Endodermal cell (in vitro differentiated cells): ENCODE results near the gene ADORA1. TPM values are rescaled to one million over a fixed set of nuclear protein-coding genes. Genes with fewer than 3 reads are reported as not detected.

Source experiments
- DNase-seq: peaks from one replicate; pipeline ENCODE4 v3.0.0-alpha.2; 2017
- H3K27ac ChIP-seq: 2 replicates; pipeline ENCODE4 v1.5.1; 2013; ENCODE audit warnings: mild to moderate bottlenecking, low read depth, low read length, moderate library complexity
- H3K27me3 ChIP-seq: 2 replicates; pipeline ENCODE4 v1.6.1; 2013; ENCODE audit warnings: mild to moderate bottlenecking, low read length, moderate library complexity; ENCODE audit not compliant: insufficient read depth, control insufficient read depth, poor library complexity, severe bottlenecking
- H3K36me3 ChIP-seq: 2 replicates; pipeline ENCODE4 v1.7.0; 2013; ENCODE audit warnings: mild to moderate bottlenecking, low read length, moderate library complexity; ENCODE audit not compliant: control insufficient read depth, insufficient read depth
- H3K4me1 ChIP-seq: one replicate; pipeline ENCODE4 v1.7.0; 2013; ENCODE audit warnings: low read length; ENCODE audit not compliant: control insufficient read depth, insufficient read depth
- H3K4me3 ChIP-seq: 2 replicates; pipeline ENCODE4 v1.5.1; 2013; ENCODE audit warnings: mild to moderate bottlenecking, low read length, moderate library complexity
- H3K9ac ChIP-seq: 2 replicates; pipeline ENCODE4 v1.6.1; 2013; ENCODE audit warnings: mild to moderate bottlenecking, low read length, moderate library complexity; ENCODE audit not compliant: poor library complexity, severe bottlenecking; ENCODE audit errors: extremely low read depth
- H3K9me3 ChIP-seq: 2 replicates; pipeline ENCODE4 v1.6.1; 2013; ENCODE audit warnings: mild to moderate bottlenecking, low read length, moderate library complexity; ENCODE audit not compliant: control insufficient read depth
- H3K27ac Mint-ChIP-seq: 2 replicates; pipeline ENCODE4 v1.8.0; 2020; ENCODE audit warnings: mixed read lengths
- H3K27me3 Mint-ChIP-seq: 2 replicates; pipeline ENCODE4 v1.8.0; 2021; ENCODE audit warnings: mild to moderate bottlenecking, mixed read lengths; ENCODE audit not compliant: insufficient read depth
- H3K36me3 Mint-ChIP-seq: 2 replicates; pipeline ENCODE4 v1.8.0; 2020; ENCODE audit warnings: low read depth, mixed read lengths
- H3K4me1 Mint-ChIP-seq: 2 replicates; pipeline ENCODE4 v1.8.0; 2020; ENCODE audit warnings: mixed read lengths
- H3K4me3 Mint-ChIP-seq: 2 replicates; pipeline ENCODE4 v1.8.0; 2020; ENCODE audit warnings: mild to moderate bottlenecking, moderate library complexity, mixed read lengths
- H3K9me3 Mint-ChIP-seq: 2 replicates; pipeline ENCODE4 v1.8.0; 2020; ENCODE audit warnings: mild to moderate bottlenecking, mixed read lengths
- WGBS, 2 experiments: methylation state at CpG; one replicate each; pipeline versions ENCODE4 v1.1.5 to v1.1.7; 2013; ENCODE audit warnings: missing lambda C conversion rate in 2 of 2, mixed read lengths in 1 of 2; ENCODE audit not compliant: insufficient coverage in 1 of 2, insufficient read length in 1 of 2; 5-methylcytosine and 5-hydroxymethylcytosine counted together
- total RNA-seq, 2 donors: library from RNA; stranded (reverse); fragmentation: NEBNext Ultra II Directional in 1 of 2; extraction: Animal tissue kit (Norgen Biotek cat#: 25700) in 1 of 2; gene quantifications; 2 replicates in 1 of 2; 3 replicates in 1 of 2; pipeline ENCODE4 v1.2.1, GENCODE V29; 2021
- TF ChIP-seq, protein P1 (sequence below): fragments of 200-600 bp; sonication (generic); conservative IDR thresholded peaks from 2 replicates; pipeline ENCODE4 v1.5.0; 2021; ENCODE audit warnings: antibody characterized with exemption, mild to moderate bottlenecking

Gene ADORA1
- total RNA-seq, 2 donors from 2014 or later, result 2.0 to 2.1 TPM

DNA sequence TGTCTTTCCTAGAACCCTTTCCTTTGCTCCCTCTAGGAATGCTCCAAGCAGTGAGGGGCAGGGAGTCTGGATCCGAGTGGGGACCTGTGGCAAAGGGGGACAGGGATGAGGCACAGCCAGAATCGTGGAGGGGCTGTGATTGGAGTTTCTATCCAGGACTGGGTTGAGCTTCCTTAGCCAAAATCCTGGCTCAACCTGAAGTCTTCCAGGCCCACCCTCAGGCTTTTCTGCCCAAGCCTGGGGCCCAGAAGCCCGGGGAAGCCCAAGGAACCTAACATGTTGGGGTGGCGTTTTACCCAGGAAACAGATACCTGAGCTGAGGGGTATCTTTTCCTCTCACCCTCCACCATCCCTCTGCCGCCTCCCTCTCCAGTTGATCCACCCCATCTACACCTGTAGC, 47.1 kb upstream of the ADORA1 start:
- H3K9ac ChIP-seq, result no peak overlapping the region
- peaks cover 25% of the 10 kb centered on the region for H3K27me3 ChIP-seq
- H3K4me1 Mint-ChIP-seq, result peaks cover 25% of the 10 kb centered on the region
- no peaks in the 10 kb centered on the region for H3K9me3 ChIP-seq
- H3K27ac ChIP-seq, result no peak overlapping the region
- no peaks in the 10 kb centered on the region for H3K36me3 ChIP-seq
- no peak overlapping the region for H3K4me3 Mint-ChIP-seq
- peak; percentile 19 for DNase-seq
- H3K4me3 ChIP-seq, result no peak overlapping the region
- WGBS, 2 experiments, result 94% methylated on average over 5 of the region's 5 CpGs; no CpG with 5 or more reads in 1 of the 2 experiments
- no peaks in the 10 kb centered on the region for H3K9me3 Mint-ChIP-seq
- H3K36me3 Mint-ChIP-seq, result no peaks in the 10 kb centered on the region
- H3K27me3 Mint-ChIP-seq, result peaks cover 45% of the 10 kb centered on the region
- peaks cover 13% of the 10 kb centered on the region for H3K4me1 ChIP-seq
- H3K27ac Mint-ChIP-seq, result no peak overlapping the region
- TF ChIP-seq, protein P1, sequence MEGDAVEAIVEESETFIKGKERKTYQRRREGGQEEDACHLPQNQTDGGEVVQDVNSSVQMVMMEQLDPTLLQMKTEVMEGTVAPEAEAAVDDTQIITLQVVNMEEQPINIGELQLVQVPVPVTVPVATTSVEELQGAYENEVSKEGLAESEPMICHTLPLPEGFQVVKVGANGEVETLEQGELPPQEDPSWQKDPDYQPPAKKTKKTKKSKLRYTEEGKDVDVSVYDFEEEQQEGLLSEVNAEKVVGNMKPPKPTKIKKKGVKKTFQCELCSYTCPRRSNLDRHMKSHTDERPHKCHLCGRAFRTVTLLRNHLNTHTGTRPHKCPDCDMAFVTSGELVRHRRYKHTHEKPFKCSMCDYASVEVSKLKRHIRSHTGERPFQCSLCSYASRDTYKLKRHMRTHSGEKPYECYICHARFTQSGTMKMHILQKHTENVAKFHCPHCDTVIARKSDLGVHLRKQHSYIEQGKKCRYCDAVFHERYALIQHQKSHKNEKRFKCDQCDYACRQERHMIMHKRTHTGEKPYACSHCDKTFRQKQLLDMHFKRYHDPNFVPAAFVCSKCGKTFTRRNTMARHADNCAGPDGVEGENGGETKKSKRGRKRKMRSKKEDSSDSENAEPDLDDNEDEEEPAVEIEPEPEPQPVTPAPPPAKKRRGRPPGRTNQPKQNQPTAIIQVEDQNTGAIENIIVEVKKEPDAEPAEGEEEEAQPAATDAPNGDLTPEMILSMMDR, result no peak

DNA sequence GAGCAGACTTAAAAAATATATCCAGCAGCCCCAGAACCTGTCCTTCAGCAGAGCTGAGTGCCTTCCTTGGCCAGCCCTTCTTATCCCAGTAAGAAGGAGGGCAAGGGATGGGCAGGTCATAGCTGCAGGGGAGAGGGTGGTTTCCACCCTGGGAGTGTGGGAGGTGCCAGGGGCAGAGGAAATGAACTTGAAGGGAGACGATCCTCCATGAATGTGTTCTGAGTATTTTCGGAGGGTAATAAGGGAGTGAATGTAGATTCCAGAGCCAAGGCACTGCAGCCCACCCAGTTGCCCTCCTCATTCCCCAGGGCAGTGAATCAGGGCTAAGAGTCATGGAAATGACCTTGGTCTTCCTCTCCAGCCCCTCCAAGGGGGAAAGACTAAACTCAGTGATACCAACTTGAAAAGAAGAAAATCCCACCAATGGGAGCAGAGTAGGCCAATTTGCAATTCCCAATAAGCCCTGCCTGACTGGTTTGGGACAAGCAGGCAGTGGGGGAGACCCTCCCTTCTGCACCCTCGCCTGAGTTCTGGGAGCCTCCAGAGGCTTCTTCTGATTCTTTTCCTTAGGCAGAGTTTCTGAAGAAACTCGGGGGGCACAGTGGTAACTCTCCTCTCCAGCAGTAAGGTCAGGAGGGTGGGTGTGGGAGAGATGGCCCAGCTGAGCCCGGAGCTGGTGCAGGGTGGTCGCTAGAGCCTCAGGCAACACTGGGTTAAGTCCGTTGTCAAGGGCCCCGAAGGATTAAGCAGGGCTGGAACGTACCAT, 45.9 kb upstream of the ADORA1 start:
- Histone ChIP-seq H3K4me3 (no peak overlapping the region), H3K9me3 (no peaks in the 10 kb centered on the region), H3K36me3 (no peaks in the 10 kb centered on the region), H3K27ac (no peak overlapping the region), H3K4me1 (peaks cover 17% of the 10 kb centered on the region), H3K27me3 (peaks cover 13% of the 10 kb centered on the region), H3K9ac (no peak overlapping the region)
- Mint-ChIP-seq H3K4me3 (no peak overlapping the region), H3K4me1 (peaks cover 30% of the 10 kb centered on the region), H3K27me3 (peaks cover 35% of the 10 kb centered on the region), H3K9me3 (no peaks in the 10 kb centered on the region), H3K36me3 (no peaks in the 10 kb centered on the region), H3K27ac (no peak overlapping the region)
- DNase-seq, result peak; percentile 54
- TF ChIP-seq, protein P1, result no peak
- 78 to 83% methylated on average over 6 to 9 of the region's 9 CpGs for WGBS, 2 experiments

DNA sequence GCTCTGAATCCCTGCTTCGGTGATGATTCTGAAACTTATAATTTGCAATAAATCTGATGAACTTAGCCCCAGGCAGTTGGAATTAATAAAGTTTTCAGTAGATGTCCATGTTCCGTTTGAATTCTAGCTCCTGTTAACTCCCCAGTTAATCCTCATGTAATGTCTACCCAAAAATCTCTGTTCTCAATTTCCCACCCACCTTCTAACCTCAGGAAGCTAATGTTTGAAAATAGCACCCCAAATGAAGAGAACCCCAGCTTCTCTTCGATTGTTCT, 45.4 kb upstream of the ADORA1 start:
- peaks cover 30% of the 10 kb centered on the region for H3K27me3 Mint-ChIP-seq
- Histone ChIP-seq H3K4me1 (peaks cover 17% of the 10 kb centered on the region), H3K27ac (no peak overlapping the region), H3K9ac (no peak overlapping the region), H3K36me3 (no peaks in the 10 kb centered on the region), H3K27me3 (peaks cover 8% of the 10 kb centered on the region), H3K9me3 (no peaks in the 10 kb centered on the region), H3K4me3 (no peak overlapping the region)
- 79 to 88% methylated on average over 2 to 3 of the region's 3 CpGs for WGBS, 2 experiments
- no peak overlapping the region for H3K4me3 Mint-ChIP-seq
- H3K36me3 Mint-ChIP-seq, result no peaks in the 10 kb centered on the region
- H3K4me1 Mint-ChIP-seq, result peaks cover 35% of the 10 kb centered on the region
- H3K27ac Mint-ChIP-seq, result no peak overlapping the region
- TF ChIP-seq, protein P1, result no peak
- H3K9me3 Mint-ChIP-seq, result no peaks in the 10 kb centered on the region
- DNase-seq, result no peak
